AG04450 (cell line): ENCODE measurements around the gene TCP11. TPM values are rescaled to one million over a fixed set of nuclear protein-coding genes. Genes with fewer than 3 reads are reported as not detected.

Experiments
- CTCF ChIA-PET: fragments of 300-600, 350-600 bp; formaldehyde crosslinking; extraction: SDS; loops from one replicate; lab custom pipeline; 2022; ENCODE audit warnings: antibody characterized with exemption, inconsistent platforms; lab: Charles Lee
- POLR2A ChIA-PET: fragments of 350-600 bp; formaldehyde crosslinking; extraction: SDS; loops from one replicate; lab custom pipeline; 2021; ENCODE audit warnings: antibody characterized with exemption, inconsistent platforms; lab: Yijun Ruan, JAX
- DNase-seq: peaks from one replicate; pipeline ENCODE4 v3.0.0-alpha.2; 2011; ENCODE audit warnings: low read depth, low spot score
- H3K27ac ChIP-seq: one replicate; pipeline ENCODE4 v1.5.1; 2012; ENCODE audit warnings: low read depth, low read length, control low read depth
- H3K27me3 ChIP-seq: one replicate; pipeline ENCODE4 v1.6.0; 2012; ENCODE audit warnings: low read length; ENCODE audit not compliant: control insufficient read depth, insufficient read depth
- H3K4me3 ChIP-seq: 2 replicates; pipeline ENCODE4 v1.5.1; 2011; ENCODE audit warnings: mild to moderate bottlenecking, low read depth, low read length, control low read depth
- H3K9me3 ChIP-seq: 2 replicates; pipeline ENCODE4 v1.5.1; 2012; ENCODE audit warnings: low read length; ENCODE audit not compliant: control insufficient read depth, insufficient read depth
- CTCF ChIP-seq: IDR thresholded peaks from 2 replicates; pipeline ENCODE4 v1.5.1; 2011; ENCODE audit warnings: low read depth, low read length, control low read depth, inconsistent platforms
- polyA plus RNA-seq: library from polyadenylated mRNA; depleted of rRNA; stranded (reverse); fragments of >200 nt; gene quantifications from 2 replicates; pipeline ENCODE4 v1.2.3, GENCODE V29; 2011

TCP11 gene
- polyA plus RNA-seq, 1 experiment, result 0.11 TPM

- Histone ChIP-seq H3K4me3 (no peak overlapping the region), H3K27ac (no peak overlapping the region), H3K27me3 (no peaks in the 10 kb centered on the region), H3K9me3 (no peaks in the 10 kb centered on the region; the same call in 1 of the 2 replicates)
- ChIA-PET CTCF (no interaction called here), POLR2A (no interaction called here)
- no peak for DNase-seq
- no peak for TF ChIP-seq CTCF
These were observed 57.1 kb downstream of the TCP11 start for GRCh38 chr6:35084041-35084491.

- Histone ChIP-seq H3K27me3 (no peaks in the 10 kb centered on the region), H3K4me3 (no peak overlapping the region), H3K27ac (no peak overlapping the region), H3K9me3 (no peaks in the 10 kb centered on the region)
- no peak for TF ChIP-seq CTCF
- ChIA-PET POLR2A (no interaction called here), CTCF (no interaction called here)
- DNase-seq, result no peak
These were observed 57.6 kb downstream of the TCP11 start for GRCh38 chr6:35083507-35083906.

- DNase-seq, result no peak
These were observed 58.3 kb downstream of the TCP11 start for GRCh38 chr6:35082733-35083403.

GRCh38 chr6:35082046-35082732, 59.0 kb downstream of the TCP11 start:
- TF ChIP-seq CTCF, result no peak
- no peaks in the 10 kb centered on the region for H3K9me3 ChIP-seq
- no peaks in the 10 kb centered on the region for H3K27me3 ChIP-seq
- ChIA-PET POLR2A (no interaction called here), CTCF (no interaction called here)
- no peak for DNase-seq
- H3K4me3 ChIP-seq, result no peak overlapping the region
- H3K27ac ChIP-seq, result no peak overlapping the region

More at GRCh38 chr6:35082733-35083403, 58.3 kb downstream of the TCP11 start:
- ChIA-PET CTCF (no interaction called here), POLR2A (no interaction called here)
- TF ChIP-seq CTCF, result no peak
- H3K4me3 ChIP-seq, result no peak overlapping the region
- H3K27me3 ChIP-seq, result no peaks in the 10 kb centered on the region
- no peak overlapping the region for H3K27ac ChIP-seq
- H3K9me3 ChIP-seq, result no peaks in the 10 kb centered on the region

- POLR2A ChIA-PET, result no interaction called here
- no peak for DNase-seq
- no peak overlapping the region for H3K4me3 ChIP-seq
- no peaks in the 10 kb centered on the region for H3K27me3 ChIP-seq
- no peak overlapping the region for H3K27ac ChIP-seq
- H3K9me3 ChIP-seq, result no peaks in the 10 kb centered on the region
- TF ChIP-seq CTCF, result no peak
- CTCF ChIA-PET, result no interaction called here
These were observed 59.7 kb downstream of the TCP11 start for GRCh38 chr6:35081426-35081851.
